Astrocyte (in vitro differentiated cells and primary cell): Measurements from ENCODE around the gene MAGEB5.

ENCODE experiments used
- CTCF ChIP-seq: IDR thresholded peaks from 2 replicates; pipeline ENCODE4 v1.5.1; 2011; ENCODE audit warnings: low read depth, mild to moderate bottlenecking, inconsistent platforms, low read length, moderate library complexity; ENCODE audit not compliant: insufficient read depth
- EZH2 ChIP-seq: IDR thresholded peaks from 2 replicates; pipeline ENCODE4 v1.6.1; 2012; ENCODE audit warnings: mild to moderate bottlenecking, low read length, inconsistent platforms; ENCODE audit not compliant: insufficient read depth

- no peak for TF ChIP-seq CTCF
- TF ChIP-seq EZH2 = no peak
Observed at GRCh38 chrX:26208012-26208411, 8.0 kb upstream of the MAGEB5 start.
